GM21825 (cell line): Measurements from ENCODE around the gene UGT2B7.
"Not testable (repeated sequence)": the region's sequence is repeated elsewhere in the genome, so short reads cannot be mapped to it uniquely, and the experiment has no call there.

Experiments used
- ATAC-seq: cut with Tn5 transposase; IDR thresholded peaks from one replicate; pipeline ENCODE4 v1.9.1; 2021; ENCODE audit warnings: mild to moderate bottlenecking, moderate library complexity; ENCODE audit not compliant: unreplicated experiment

Gene UGT2B7

DNA sequence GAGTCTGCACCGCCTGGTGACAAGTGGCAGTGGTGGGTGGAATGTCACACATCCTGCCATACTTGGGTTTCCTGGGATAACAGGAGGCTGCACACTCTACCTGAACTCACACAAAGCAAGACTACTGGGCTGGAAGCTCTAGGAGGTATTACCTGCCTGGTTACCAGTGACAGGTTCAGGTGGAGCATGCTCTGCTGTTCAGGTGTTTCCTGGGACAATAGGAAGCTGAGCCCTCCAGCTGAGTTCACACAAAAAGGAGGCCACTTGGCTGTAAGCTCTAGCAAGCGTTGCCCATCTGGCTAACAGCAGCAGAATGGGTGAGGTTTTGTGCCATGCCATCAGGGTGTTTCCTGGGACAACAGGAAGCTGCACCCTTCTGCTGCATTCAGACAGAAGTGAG is 17.4 kb upstream of the UGT2B7 start:
- ATAC-seq = no peak

GRCh38 chr4:69088473-69088872 is 7.8 kb upstream of the UGT2B7 start:
- no peak for ATAC-seq

DNA sequence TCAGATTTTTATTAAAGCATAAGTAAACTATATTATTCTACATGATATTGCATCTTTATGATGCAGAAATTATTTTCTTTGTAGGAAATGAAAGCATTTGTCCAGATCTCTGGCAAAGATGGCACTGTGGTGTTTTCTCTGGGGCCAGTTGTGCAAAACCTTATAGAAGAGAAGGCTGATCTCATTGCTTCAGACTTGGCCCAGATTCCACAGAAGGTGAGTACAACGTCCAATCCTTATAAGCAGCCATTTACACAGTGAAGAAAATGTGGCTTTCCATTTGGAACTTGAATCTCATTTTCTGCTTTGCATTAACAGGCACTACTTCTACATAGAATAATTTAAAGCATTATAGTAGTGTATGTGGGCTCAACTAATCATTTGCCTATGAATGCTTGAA is 6.9 kb upstream of the UGT2B7 start:
- ATAC-seq = no peak

- no peak for ATAC-seq
These were observed 4.1 kb upstream of the UGT2B7 start for GRCh38 chr4:69092190-69092589.

DNA sequence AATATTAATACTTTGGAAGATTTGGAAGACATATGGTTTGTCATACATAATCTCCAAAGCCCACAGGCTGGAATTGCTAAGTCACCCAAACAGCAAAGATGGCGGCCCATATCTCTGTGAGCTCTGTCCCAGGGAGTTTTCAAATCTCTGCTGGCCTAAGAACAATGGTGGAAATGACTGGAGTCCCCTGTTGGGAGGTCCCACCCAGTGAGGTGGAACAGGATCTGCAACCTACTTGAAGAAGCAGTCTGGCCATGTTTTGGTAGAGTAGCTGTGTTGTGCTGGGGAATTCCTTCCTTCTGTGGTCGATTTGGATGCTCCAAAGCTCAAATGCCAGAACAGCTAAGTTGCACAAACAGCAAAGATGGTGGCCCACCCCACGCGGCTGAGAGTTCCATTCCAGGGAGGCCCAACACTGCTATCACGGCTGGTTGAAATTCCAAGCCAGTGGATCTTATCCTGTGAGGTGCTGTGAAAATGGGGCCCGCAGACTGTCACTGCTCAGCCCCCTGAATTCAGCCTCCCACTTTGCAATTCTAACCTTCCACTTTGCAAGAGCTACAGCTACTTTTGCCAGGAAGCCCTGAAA is 3.2 kb upstream of the UGT2B7 start:
- ATAC-seq = no peak

DNA sequence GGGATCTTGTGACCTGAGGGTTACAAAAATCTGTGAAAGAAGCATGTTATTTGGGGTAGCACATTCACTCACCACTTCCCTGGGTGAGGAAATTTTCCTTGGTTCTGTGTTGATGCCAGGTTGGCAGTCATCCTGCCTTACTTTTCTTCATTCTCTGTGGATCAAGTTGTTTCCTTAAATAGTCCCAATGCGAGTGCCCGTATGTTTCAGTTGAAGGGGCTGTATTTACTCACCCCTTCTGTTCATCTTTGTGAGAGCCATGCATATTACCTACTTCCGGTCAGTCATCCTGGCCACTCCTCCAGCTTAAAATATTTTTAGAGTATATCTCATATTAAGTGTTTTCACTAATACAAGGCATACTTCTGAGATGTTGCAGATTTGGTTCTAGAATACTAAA is 2.6 kb upstream of the UGT2B7 start:
- no peak for ATAC-seq

GRCh38 chr4:69095301-69095731 is 958 bp upstream of the UGT2B7 start:
- no peak for ATAC-seq

- no peak for ATAC-seq
These were observed 536 bp downstream of the UGT2B7 start for GRCh38 chr4:69096810-69097209.

GRCh38 chr4:69098470-69098869 is 2.2 kb downstream of the UGT2B7 start:
- no peak for ATAC-seq

DNA sequence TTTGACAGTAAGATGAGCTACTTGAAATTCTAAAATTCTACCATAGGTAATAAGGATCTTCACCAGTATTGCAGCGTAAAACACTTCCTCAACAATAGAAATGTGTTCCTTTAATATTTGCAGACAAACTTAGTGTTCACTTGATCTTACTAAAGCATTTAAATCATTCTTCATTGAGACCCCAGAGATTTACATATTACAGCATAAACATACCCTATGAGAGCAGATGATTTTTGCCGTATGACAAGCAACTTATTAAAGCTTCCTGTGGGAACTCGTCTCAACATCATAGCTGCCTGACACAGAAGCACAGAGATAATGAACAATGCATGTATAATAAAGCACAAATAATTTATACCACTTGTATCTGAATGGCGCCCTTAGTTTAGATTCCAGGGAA is 3.6 kb downstream of the UGT2B7 start:
- ATAC-seq = no peak

- ATAC-seq = not testable (repeated sequence)
These were observed 6.4 kb downstream of the UGT2B7 start for GRCh38 chr4:69102668-69103067.

DNA sequence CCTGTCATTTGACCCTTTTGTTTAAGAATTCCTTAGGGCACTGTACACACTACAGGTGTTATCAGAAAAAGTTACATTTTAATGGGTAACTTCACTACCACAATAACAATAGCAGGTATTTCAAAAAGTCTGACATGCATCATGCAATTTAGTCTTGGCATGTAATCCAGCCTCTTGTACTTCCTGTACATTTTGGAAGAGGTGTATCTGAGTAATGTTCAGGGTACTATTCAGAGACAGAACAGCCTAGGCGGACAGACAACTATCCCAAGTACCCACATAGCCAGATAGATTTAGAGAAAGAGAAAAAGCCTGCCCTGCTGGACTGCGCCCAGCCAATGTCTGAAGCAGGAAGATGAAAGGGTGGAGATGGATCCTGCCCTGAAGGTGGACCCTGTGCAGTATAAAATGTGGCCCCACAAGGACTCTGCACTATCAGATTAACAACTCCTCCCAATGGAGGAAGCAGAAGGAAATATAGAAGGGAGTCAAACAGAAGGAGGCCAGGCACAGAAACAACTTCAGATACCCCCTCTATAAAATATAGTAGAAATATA is 8.5 kb downstream of the UGT2B7 start:
- no peak for ATAC-seq

DNA sequence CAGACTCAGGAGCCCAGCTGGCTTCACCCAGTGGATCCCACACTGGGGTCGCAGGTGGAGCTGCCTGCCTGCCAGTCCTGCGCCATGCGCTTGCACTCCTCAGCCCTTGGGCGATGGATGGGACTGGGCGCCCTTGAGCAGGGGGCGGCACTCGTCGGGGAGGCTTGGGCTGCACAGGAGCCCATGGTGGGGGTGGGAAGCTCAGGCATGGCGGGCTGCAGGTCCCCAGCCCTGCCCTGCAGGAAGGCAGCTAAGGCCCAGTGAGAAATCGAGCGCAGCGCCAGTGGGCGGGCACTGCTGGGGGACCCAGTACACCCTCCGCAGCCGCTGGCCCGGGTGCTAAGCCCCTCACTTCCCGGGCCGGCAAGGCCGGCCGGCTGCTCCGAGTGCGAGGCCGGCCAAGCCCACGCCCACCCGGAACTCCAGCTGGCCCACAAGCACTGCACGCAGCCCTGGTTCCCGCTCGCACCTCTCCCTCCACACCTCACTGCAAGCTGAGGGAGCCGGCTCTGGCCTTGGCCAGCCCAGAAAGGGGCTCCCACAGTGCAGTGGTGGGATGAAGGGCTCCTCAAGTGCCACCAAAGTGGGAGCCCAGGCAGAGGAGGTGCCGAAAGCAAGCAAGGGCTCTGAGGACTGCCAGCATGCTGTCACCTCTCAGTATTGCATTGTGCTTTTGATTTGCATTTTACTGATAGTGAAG is 19.0 kb downstream of the UGT2B7 start:
- ATAC-seq = not testable (repeated sequence)

DNA sequence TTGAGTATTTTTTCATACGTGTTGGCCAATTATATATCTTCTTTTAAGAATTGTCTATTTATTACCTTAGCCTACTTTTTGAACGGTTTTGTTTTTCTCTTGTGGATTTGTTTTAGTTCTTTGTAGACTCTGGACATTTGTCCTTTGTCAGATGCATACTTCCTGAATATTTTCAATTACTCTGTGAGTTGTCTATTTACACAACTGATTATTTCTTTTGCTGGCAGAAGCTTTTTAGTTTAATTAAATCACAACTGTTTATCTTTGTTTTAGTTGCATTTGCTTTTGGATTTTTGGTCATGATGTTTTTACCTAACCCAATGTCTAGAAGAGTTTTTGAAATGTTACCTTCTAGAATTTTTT is 19.6 kb downstream of the UGT2B7 start:
- no peak for ATAC-seq

DNA sequence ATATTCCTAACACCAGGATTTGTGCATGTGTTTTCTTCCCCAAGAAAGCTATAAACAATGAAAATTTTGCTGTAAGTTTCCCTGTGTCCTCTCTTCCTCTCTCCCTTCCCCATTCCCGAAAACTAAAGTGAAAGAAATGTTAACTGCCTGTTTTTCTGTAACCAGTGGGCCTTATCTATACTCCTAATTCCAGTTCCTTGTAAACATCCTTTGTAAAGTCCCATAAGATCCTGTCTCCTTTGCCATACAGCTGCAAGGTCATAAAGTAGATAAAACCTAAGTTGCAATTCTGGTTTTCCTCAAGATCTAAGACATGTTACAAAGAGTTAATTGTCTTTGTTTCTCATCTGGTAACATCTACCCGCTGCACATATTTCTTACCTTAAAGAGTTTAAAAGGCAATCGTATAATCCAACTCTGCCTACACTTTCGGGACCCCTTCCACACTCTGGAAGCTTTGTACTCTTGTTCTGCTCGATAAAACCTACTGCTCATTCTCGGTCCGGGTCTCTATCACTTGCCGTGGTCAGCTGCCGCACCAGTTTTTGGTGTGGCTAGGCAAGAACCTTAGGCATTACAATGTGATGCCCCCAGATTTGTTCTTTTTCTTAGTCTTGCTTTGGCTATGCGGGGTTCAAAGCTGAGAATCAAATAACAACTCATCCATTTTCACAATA is 20.5 kb downstream of the UGT2B7 start:
- no peak for ATAC-seq

GRCh38 chr4:69120870-69121269 is 24.6 kb downstream of the UGT2B7 start:
- no peak for ATAC-seq

- ATAC-seq = no peak
These were observed 26.2 kb downstream of the UGT2B7 start for GRCh38 chr4:69122476-69122875.

DNA sequence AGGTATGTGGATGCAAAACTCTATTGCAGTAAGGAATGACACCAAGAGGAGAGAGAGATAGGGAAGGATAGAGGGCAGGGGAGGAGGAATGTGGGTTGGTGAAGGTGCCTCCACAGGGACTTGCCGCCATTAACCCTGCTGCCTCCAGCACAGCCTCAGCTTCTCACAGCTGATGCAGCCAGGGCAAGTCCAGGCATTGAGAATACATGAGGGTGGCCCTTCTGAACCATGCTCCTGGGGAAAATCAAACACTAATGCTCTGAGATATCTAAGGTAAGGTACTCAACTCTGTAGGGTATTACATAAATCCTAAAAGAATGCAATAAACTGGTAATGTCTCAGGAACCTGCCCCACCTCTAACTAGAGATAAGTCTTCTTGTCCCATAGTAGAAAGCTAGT is 28.7 kb downstream of the UGT2B7 start:
- no peak for ATAC-seq

- ATAC-seq = no peak
These were observed 29.8 kb downstream of the UGT2B7 start for GRCh38 chr4:69126024-69126423.

DNA sequence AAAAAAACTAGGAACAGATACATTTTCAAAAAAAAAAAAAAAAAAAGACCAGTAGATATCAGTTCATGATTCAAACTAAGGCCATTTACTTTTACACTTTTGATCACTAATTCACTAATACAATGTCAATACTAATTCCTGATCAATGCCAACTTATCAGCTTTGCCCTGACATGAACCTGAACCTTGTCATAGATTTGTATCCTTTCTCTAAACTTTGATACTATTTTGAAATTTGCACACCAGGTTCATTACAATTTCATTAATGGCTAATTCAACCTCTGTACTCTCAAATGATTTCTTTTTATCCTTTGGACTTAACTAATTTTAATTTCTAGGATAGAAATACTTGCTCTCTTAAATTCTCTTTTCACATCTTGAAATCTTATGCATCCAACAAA is 37.7 kb downstream of the UGT2B7 start:
- no peak for ATAC-seq

DNA sequence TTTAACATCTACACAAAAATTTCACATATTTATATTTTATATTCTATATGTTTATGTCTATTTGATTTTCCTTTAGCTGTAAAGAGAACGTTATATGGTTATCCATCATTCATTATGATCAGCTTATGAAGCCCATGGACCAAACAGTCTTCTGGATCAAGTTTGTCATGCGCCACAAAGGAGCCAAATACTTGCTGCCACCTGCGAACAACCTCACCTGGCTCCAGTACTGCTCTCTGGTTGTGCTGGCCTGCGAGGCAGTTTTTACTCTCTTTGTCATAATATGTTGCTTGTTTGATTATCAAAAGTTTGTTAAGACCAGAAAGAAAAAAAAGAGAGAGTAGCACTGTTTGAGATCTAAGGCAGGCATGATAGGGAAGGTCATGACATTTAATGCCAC is 38.2 kb downstream of the UGT2B7 start:
- no peak for ATAC-seq

- no peak for ATAC-seq
These were observed 45.0 kb downstream of the UGT2B7 start for GRCh38 chr4:69141320-69141719.
